ENCODE measurements around the gene CNGB1. TPM values are rescaled to one million over a fixed set of nuclear protein-coding genes. Genes with fewer than 3 reads are reported as not detected.

Gene CNGB1
- total RNA-seq, 1 experiment from 2014 or later: 0.04 TPM

GRCh38 chr16:57967916-57968315 lies 3.0 kb downstream of the CNGB1 start:
- Histone ChIP-seq H3K4me3 (ENCODE audit: low read length) (no peak overlapping the region), H3K4me1 (ENCODE audit: insufficient read depth, low read length) (no peaks in the 10 kb centered on the region), H3K27ac (ENCODE audit: low read length) (no peak overlapping the region), H3K27me3 (ENCODE audit: low read length) (0 out of 2 replicates have a peak, but pooled peaks cover 5% of the 10 kb centered on the region), H2AFZ (ENCODE audit: low read length) (no peak overlapping the region), H4K20me1 (ENCODE audit: low read length) (no peaks in the 10 kb centered on the region), H3F3A (ENCODE audit: low read length, unreplicated experiment) (no peaks in the 10 kb centered on the region), H3K79me2 (ENCODE audit: low read length) (no peaks in the 10 kb centered on the region), H3K9ac (ENCODE audit: low read length) (no peak overlapping the region), H3K9me3 (ENCODE audit: low read length) (no peaks in the 10 kb centered on the region), H3K9me2 (replicated peaks; ENCODE audit: low read length) (no peaks in the 10 kb centered on the region), H3K36me3 (ENCODE audit: low read depth, low read length) (no peaks in the 10 kb centered on the region), H3K4me2 (ENCODE audit: low read length) (no peak overlapping the region)
- DNase-seq (no peak), ATAC-seq (no peak)
- CTCF ChIA-PET: interaction anchor here (0.6 kb wide), 1 partner anchor 315 kb away, joined by 5 read pairs; no protein-coding TSS in a partner anchor
- intact Hi-C loops (cut with micrococcal nuclease): no loop called here
- POLR2A ChIA-PET (ENCODE audit: unreplicated experiment): no interaction called here
- BruUV-seq (replicated peaks): no TSS peak
- TF ChIP-seq EZH2phosphoT487 (IDR thresholded peaks at IDR 0.05; ENCODE audit: borderline replicate concordance, low read length) (no peak), EZH2 (IDR thresholded peaks at IDR 0.05; ENCODE audit: low read length, unreplicated experiment) (no peak), CTCF (conservative IDR thresholded peaks at IDR 0.05; ENCODE audit: low read depth, low read length) (no peak)

- Histone ChIP-seq H3K79me2 (ENCODE audit: low read length) (no peaks in the 10 kb centered on the region), H4K20me1 (ENCODE audit: low read length) (no peaks in the 10 kb centered on the region), H3K27ac (ENCODE audit: low read length) (no peak overlapping the region), H3K4me2 (ENCODE audit: low read length) (no peak overlapping the region), H3K36me3 (ENCODE audit: low read depth, low read length) (no peaks in the 10 kb centered on the region), H2AFZ (ENCODE audit: low read length) (no peak overlapping the region), H3K4me1 (ENCODE audit: insufficient read depth, low read length) (no peaks in the 10 kb centered on the region), H3K27me3 (ENCODE audit: low read length) (0 out of 2 replicates have a peak, but pooled peaks cover 5% of the 10 kb centered on the region), H3K9ac (ENCODE audit: low read length) (no peak overlapping the region), H3F3A (ENCODE audit: low read length, unreplicated experiment) (no peaks in the 10 kb centered on the region), H3K9me2 (replicated peaks; ENCODE audit: low read length) (no peaks in the 10 kb centered on the region), H3K9me3 (ENCODE audit: low read length) (no peaks in the 10 kb centered on the region), H3K4me3 (ENCODE audit: low read length) (no peak overlapping the region)
- TF ChIP-seq EZH2 (IDR thresholded peaks at IDR 0.05; ENCODE audit: low read length, unreplicated experiment) (no peak), CTCF (conservative IDR thresholded peaks at IDR 0.05; ENCODE audit: low read depth, low read length) (no peak), EZH2phosphoT487 (IDR thresholded peaks at IDR 0.05; ENCODE audit: borderline replicate concordance, low read length) (no peak)
- ChIA-PET CTCF (no interaction called here), POLR2A (ENCODE audit: unreplicated experiment) (no interaction called here)
- no TSS peak for BruUV-seq (replicated peaks)
- no peak for DNase-seq
- intact Hi-C loops (cut with micrococcal nuclease): no loop called here
- ATAC-seq: no peak
Observed at GRCh38 chr16:57966986-57967385, 3.9 kb downstream of the CNGB1 start.

DNA sequence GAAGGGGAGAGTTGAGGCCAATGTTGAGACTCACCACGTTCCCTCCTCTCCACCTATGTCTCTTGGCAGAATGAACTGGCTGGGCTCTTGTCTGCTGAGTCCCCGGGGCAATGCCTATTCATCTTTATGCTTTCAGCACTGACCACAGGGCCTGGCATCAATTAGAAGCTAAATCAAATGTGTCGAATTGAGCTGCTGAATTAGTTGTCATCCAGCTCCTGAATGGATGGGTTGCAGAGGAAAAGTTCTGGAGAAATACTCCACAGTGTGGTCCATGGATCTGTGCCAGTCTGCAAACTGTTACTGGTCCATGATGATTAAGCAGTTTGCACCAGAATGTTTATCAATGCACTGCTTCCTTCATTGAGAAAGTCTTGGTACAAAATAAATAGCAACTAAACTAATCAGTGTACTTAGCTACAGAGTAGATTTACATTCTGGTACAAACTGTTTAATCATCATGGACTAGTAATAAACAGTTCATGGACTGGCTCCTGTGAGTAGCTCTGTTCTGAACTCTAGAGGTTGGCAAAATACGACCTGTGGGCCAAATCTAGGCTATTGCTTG lies 4.6 kb downstream of the CNGB1 start:
- ChIA-PET CTCF (no interaction called here), POLR2A (ENCODE audit: unreplicated experiment) (no interaction called here)
- TF ChIP-seq CTCF (conservative IDR thresholded peaks at IDR 0.05; ENCODE audit: low read depth, low read length) (no peak), EZH2phosphoT487 (IDR thresholded peaks at IDR 0.05; ENCODE audit: borderline replicate concordance, low read length) (no peak), EZH2 (IDR thresholded peaks at IDR 0.05; ENCODE audit: low read length, unreplicated experiment) (no peak)
- Histone ChIP-seq H3K36me3 (ENCODE audit: low read depth, low read length) (no peaks in the 10 kb centered on the region), H3K27ac (ENCODE audit: low read length) (no peak overlapping the region), H2AFZ (ENCODE audit: low read length) (no peak overlapping the region), H3K4me2 (ENCODE audit: low read length) (no peak overlapping the region), H3K9me3 (ENCODE audit: low read length) (no peaks in the 10 kb centered on the region), H3F3A (ENCODE audit: low read length, unreplicated experiment) (no peaks in the 10 kb centered on the region), H3K9ac (ENCODE audit: low read length) (no peak overlapping the region), H3K27me3 (ENCODE audit: low read length) (0 out of 2 replicates have a peak, but pooled peaks cover 5% of the 10 kb centered on the region), H3K79me2 (ENCODE audit: low read length) (no peaks in the 10 kb centered on the region), H3K4me3 (ENCODE audit: low read length) (no peak overlapping the region), H3K4me1 (ENCODE audit: insufficient read depth, low read length) (no peaks in the 10 kb centered on the region), H3K9me2 (replicated peaks; ENCODE audit: low read length) (no peaks in the 10 kb centered on the region), H4K20me1 (ENCODE audit: low read length) (no peaks in the 10 kb centered on the region)
- no TSS peak for BruUV-seq (replicated peaks)
- no peak for DNase-seq
- no peak for ATAC-seq
- intact Hi-C loops (cut with micrococcal nuclease): no loop called here

All from PC-3 (cell line).